ENCODE data around the gene PMAIP1. TPM values are rescaled to one million over a fixed set of nuclear protein-coding genes. Genes with fewer than 3 reads are reported as not detected.

PMAIP1 gene
- total RNA-seq, 4 donors from 2014 or later = 0.94 to 2.5 (median 1.4) TPM; not detected in 1

- H3K4me3 ChIP-seq = peak overlapping the region in 1 of 4 donors; percentile 9
- TF ChIP-seq, protein P1, sequence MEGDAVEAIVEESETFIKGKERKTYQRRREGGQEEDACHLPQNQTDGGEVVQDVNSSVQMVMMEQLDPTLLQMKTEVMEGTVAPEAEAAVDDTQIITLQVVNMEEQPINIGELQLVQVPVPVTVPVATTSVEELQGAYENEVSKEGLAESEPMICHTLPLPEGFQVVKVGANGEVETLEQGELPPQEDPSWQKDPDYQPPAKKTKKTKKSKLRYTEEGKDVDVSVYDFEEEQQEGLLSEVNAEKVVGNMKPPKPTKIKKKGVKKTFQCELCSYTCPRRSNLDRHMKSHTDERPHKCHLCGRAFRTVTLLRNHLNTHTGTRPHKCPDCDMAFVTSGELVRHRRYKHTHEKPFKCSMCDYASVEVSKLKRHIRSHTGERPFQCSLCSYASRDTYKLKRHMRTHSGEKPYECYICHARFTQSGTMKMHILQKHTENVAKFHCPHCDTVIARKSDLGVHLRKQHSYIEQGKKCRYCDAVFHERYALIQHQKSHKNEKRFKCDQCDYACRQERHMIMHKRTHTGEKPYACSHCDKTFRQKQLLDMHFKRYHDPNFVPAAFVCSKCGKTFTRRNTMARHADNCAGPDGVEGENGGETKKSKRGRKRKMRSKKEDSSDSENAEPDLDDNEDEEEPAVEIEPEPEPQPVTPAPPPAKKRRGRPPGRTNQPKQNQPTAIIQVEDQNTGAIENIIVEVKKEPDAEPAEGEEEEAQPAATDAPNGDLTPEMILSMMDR (IDR thresholded peaks at IDR 0.05) = no peak
- TF ChIP-seq POLR2A (IDR thresholded peaks at IDR 0.05) = no peak
- no peak for DNase-seq
- no peaks in the 10 kb centered on the region for H3K27me3 ChIP-seq
- no peaks in the 10 kb centered on the region for H3K9me3 ChIP-seq
- H3K36me3 ChIP-seq = no peaks in the 10 kb centered on the region
- peak overlapping the region in 1 of 4 donors; percentile 32 for H3K27ac ChIP-seq
- peaks cover 0 to 7% (median 2%) of the 10 kb centered on the region in 4 donors for H3K4me1 ChIP-seq
Observed at GRCh38 chr18:59902131-59902992, 2.6 kb downstream of the PMAIP1 start.

DNA sequence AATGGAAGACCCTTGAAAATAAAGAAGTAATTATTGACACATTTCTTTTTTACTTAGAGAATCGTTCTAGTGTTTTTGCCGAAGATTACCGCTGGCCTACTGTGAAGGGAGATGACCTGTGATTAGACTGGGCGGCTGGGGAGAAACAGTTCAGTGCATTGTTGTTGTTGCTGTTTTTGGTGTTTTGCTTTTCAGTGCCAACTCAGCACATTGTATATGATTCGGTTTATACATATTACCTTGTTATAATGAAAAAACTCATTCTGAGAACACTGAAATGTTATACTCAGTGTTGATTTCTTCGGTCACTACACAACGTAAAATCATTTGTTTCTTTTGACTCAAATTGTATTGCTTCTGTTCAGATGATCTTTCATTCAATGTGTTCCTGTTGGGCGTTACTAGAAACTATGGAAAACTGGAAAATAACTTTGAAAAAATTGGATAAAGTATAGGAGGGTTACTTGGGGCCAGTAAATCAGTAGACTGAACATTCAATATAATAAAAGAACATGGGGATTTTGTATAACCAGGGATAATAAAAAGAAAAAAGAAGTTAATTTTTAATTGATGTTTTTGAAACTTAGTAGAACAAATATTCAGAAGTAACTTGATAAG lies 3.3 kb downstream of the PMAIP1 start:
- Histone ChIP-seq H3K27ac (peak overlapping the region in 1 of 4 donors; percentile 32), H3K9me3 (no peaks in the 10 kb centered on the region), H3K36me3 (no peaks in the 10 kb centered on the region), H3K4me1 (peaks cover 0 to 7% (median 2%) of the 10 kb centered on the region in 4 donors), H3K27me3 (no peaks in the 10 kb centered on the region), H3K4me3 (no peak overlapping the region)
- no peak for TF ChIP-seq POLR2A (IDR thresholded peaks at IDR 0.05)
- TF ChIP-seq, protein P1 (IDR thresholded peaks at IDR 0.05) = no peak
- DNase-seq = no peak

- H3K4me1 ChIP-seq = peaks cover 0 to 7% (median 2%) of the 10 kb centered on the region in 4 donors
- no peaks in the 10 kb centered on the region for H3K9me3 ChIP-seq
- no peaks in the 10 kb centered on the region for H3K36me3 ChIP-seq
- H3K4me3 ChIP-seq = no peak overlapping the region
- no peak for DNase-seq
- no peaks in the 10 kb centered on the region for H3K27me3 ChIP-seq
- H3K27ac ChIP-seq = peak overlapping the region in 3 of 4 donors; percentile 37 to 71 (median 47)
- TF ChIP-seq POLR2A (IDR thresholded peaks at IDR 0.05) = no peak
- TF ChIP-seq, protein P1 (IDR thresholded peaks at IDR 0.05) = no peak
Observed at GRCh38 chr18:59904011-59904601, 4.3 kb downstream of the PMAIP1 start.

- TF ChIP-seq POLR2A (IDR thresholded peaks at IDR 0.05) = no peak
- TF ChIP-seq, protein P1 (IDR thresholded peaks at IDR 0.05) = no peak
- no peaks in the 10 kb centered on the region for H3K9me3 ChIP-seq
- H3K27me3 ChIP-seq = no peaks in the 10 kb centered on the region
- no peak overlapping the region for H3K4me3 ChIP-seq
- H3K4me1 ChIP-seq = peaks cover 0 to 7% (median 2%) of the 10 kb centered on the region in 4 donors
- H3K27ac ChIP-seq = peak overlapping the region in 1 of 4 donors; percentile 71
- no peak for DNase-seq
- H3K36me3 ChIP-seq = no peaks in the 10 kb centered on the region
Observed at GRCh38 chr18:59905686-59906091, 5.9 kb downstream of the PMAIP1 start.

GRCh38 chr18:59906203-59906602 lies 6.4 kb downstream of the PMAIP1 start:
- no peak for DNase-seq
- Histone ChIP-seq H3K9me3 (no peaks in the 10 kb centered on the region), H3K27ac (peak overlapping the region in 1 of 4 donors; percentile 21), H3K4me3 (no peak overlapping the region), H3K27me3 (no peaks in the 10 kb centered on the region), H3K36me3 (no peaks in the 10 kb centered on the region), H3K4me1 (peaks cover 0 to 3% (median 2%) of the 10 kb centered on the region in 4 donors)
- TF ChIP-seq POLR2A (IDR thresholded peaks at IDR 0.05) = no peak
- TF ChIP-seq, protein P1 (IDR thresholded peaks at IDR 0.05) = no peak
